Endothelial cell of umbilical vein (primary cell): ENCODE measurements around the gene PDE8B. TPM values are rescaled to one million over a fixed set of nuclear protein-coding genes. Genes with fewer than 3 reads are reported as not detected.

Experiments
- BruUV-seq: library from RNA; stranded (reverse); fragments of 400-500 nt; replicated peaks from 2 replicates; lab custom pipeline; 2021; lab: Mats Ljungman, UMichigan
- CTCF ChIA-PET: fragments of 300-600, 350-600 bp; sonication (Branson Sonifier 250); formaldehyde crosslinking; loops from one replicate; lab custom pipeline; 2021; ENCODE audit warnings: antibody characterized with exemption, inconsistent platforms; lab: Charles Lee
- POLR2A ChIA-PET: fragments of 300-600, 350-600 bp; sonication (Branson Sonifier 250); formaldehyde crosslinking; loops from one replicate; lab custom pipeline; 2021; ENCODE audit warnings: antibody characterized with exemption, inconsistent platforms; lab: Charles Lee
- DNase-seq: peaks from one replicate; pipeline ENCODE4 v3.0.0-alpha.2; 2011; ENCODE audit warnings: low read depth, low spot score
- FAIRE-seq: peaks from 2 replicates; lab custom pipeline; 2011; peaks lifted over from hg19 to GRCh38; lab: Jason Lieb, UNC
- H2AFZ ChIP-seq: 2 replicates; pipeline ENCODE4 v1.6.0; 2012; ENCODE audit warnings: low read depth, low read length, control low read depth, inconsistent platforms
- H3K27ac ChIP-seq: 2 replicates; pipeline ENCODE4 v1.5.1; 2011; ENCODE audit warnings: low read depth, mild to moderate bottlenecking, control low read depth, low read length, moderate library complexity; ENCODE audit not compliant: insufficient read depth
- H3K27me3 ChIP-seq, 2 experiments: 2 replicates each; pipeline versions ENCODE4 v1.6.0 to v1.6.1; 2011; ENCODE audit warnings: low read length in 2 of 2, mixed read lengths in 1 of 2; ENCODE audit not compliant: control insufficient read depth in 2 of 2, insufficient read depth in 2 of 2
- H3K36me3 ChIP-seq, 2 experiments: 2 replicates in 1 of 2; 3 replicates in 1 of 2; pipeline ENCODE4 v1.5.1; 2011; ENCODE audit warnings: low read length in 2 of 2, mild to moderate bottlenecking in 1 of 2, moderate library complexity in 1 of 2; ENCODE audit not compliant: control insufficient read depth in 2 of 2, insufficient read depth in 2 of 2; ENCODE audit errors: extremely low read depth in 1 of 2
- H3K4me1 ChIP-seq: 3 replicates; pipeline ENCODE4 v1.5.1; 2011; ENCODE audit warnings: mild to moderate bottlenecking, low read length; ENCODE audit not compliant: control insufficient read depth, insufficient read depth; ENCODE audit errors: extremely low read depth
- H3K4me2 ChIP-seq: 2 replicates; pipeline ENCODE4 v1.6.1; 2011; ENCODE audit warnings: low read length, control low read depth, mixed read lengths; ENCODE audit not compliant: insufficient read depth
- H3K4me3 ChIP-seq, 3 experiments: fragments of 200-600 bp in 1 of 3; sonication (generic), shearing (Covaris generic) in 1 of 3; replicated peaks in 1 of 3; 2 replicates each; pipeline ENCODE4 v1.5.1; 2011 to 2016; ENCODE audit warnings: control low read depth in 3 of 3, low read length in 3 of 3, mild to moderate bottlenecking in 2 of 3, inconsistent platforms in 1 of 3, low read depth in 1 of 3, moderate library complexity in 1 of 3; ENCODE audit not compliant: insufficient read depth in 1 of 3
- H3K79me2 ChIP-seq: 2 replicates; pipeline ENCODE4 v1.6.0; 2012; ENCODE audit warnings: low read length, inconsistent platforms; ENCODE audit not compliant: control insufficient read depth, insufficient read depth
- H3K9ac ChIP-seq: replicated peaks from 2 replicates; pipeline ENCODE3; 2011; ENCODE audit warnings: low read length, control low read depth; ENCODE audit not compliant: insufficient read depth; ENCODE audit errors: extremely low read depth
- H3K9me1 ChIP-seq: replicated peaks from 3 replicates; pipeline ENCODE4 v1.6.0; 2011; ENCODE audit warnings: mild to moderate bottlenecking, low read length; ENCODE audit not compliant: control insufficient read depth, insufficient read depth; ENCODE audit errors: extremely low read depth
- H3K9me3 ChIP-seq: replicated peaks from 2 replicates; pipeline ENCODE4 v1.5.1; 2012; ENCODE audit warnings: low read length, inconsistent platforms; ENCODE audit not compliant: control insufficient read depth, insufficient read depth
- H4K20me1 ChIP-seq: replicated peaks from 2 replicates; pipeline ENCODE3; 2011; ENCODE audit warnings: mild to moderate bottlenecking, low read length; ENCODE audit not compliant: control insufficient read depth, insufficient read depth; ENCODE audit errors: extremely low read depth
- EZH2 ChIP-seq: IDR thresholded peaks from 2 replicates; pipeline ENCODE4 v1.6.1; 2012; ENCODE audit warnings: borderline replicate concordance, low read depth, mild to moderate bottlenecking, moderate library complexity, low read length, inconsistent platforms; ENCODE audit not compliant: severe bottlenecking
- FOS ChIP-seq: IDR thresholded peaks from 2 replicates; pipeline ENCODE4 v1.6.1; 2011; ENCODE audit warnings: mild to moderate bottlenecking, low read length, moderate library complexity, borderline replicate concordance; ENCODE audit not compliant: insufficient read depth
- GATA2 ChIP-seq: IDR thresholded peaks from 2 replicates; pipeline ENCODE4 v1.7.0; 2011; ENCODE audit warnings: low read depth, mild to moderate bottlenecking, moderate library complexity, mixed read lengths, low read length; ENCODE audit not compliant: insufficient read length, insufficient read depth
- JUN ChIP-seq: IDR thresholded peaks from 2 replicates; pipeline ENCODE4 v1.6.1; 2011; ENCODE audit warnings: borderline replicate concordance, low read depth; ENCODE audit not compliant: insufficient read length, insufficient read depth
- MAX ChIP-seq: IDR thresholded peaks from 2 replicates; pipeline ENCODE4 v1.6.1; 2011; ENCODE audit not compliant: insufficient read depth, insufficient read length
- MYC ChIP-seq: IDR thresholded peaks from one replicate; pipeline ENCODE4 v1.6.1; 2011; ENCODE audit warnings: mild to moderate bottlenecking, low read depth, low read length
- POLR2A ChIP-seq: IDR thresholded peaks from 2 replicates; pipeline ENCODE4 v1.6.1; 2012; ENCODE audit warnings: low read depth, mild to moderate bottlenecking, control low read depth, low read length
- POLR2AphosphoS5 ChIP-seq: IDR thresholded peaks from 2 replicates; pipeline ENCODE4 v1.6.1; 2012; ENCODE audit warnings: low read depth, mild to moderate bottlenecking, control low read depth, low read length, moderate library complexity; ENCODE audit not compliant: insufficient read depth
- dilution Hi-C: fragments of 300-500 bp; cut with MboI; formaldehyde crosslinking; loops from one replicate; pipeline ENCODE4 v1.15.0; 2019; ENCODE audit warnings: low sequenced_read_pairs; ENCODE audit not compliant: extremely low pct_ligation_motif_present
- intact Hi-C: fragments of 100-400 bp; cut with micrococcal nuclease; formaldehyde crosslinking; loops from one replicate; pipeline ENCODE4 v1.10.0; 2022
- polyA plus RNA-seq, 4 experiments: library from polyadenylated mRNA; depleted of rRNA in 3 of 4; stranded (reverse) in 3 of 4; unstranded in 1 of 4; fragments of >200 nt; gene quantifications; 2 replicates each; pipeline versions ENCODE4 v1.2.1 to v1.2.3, GENCODE V29; 2011 to 2012; ENCODE audit warnings: missing spikeins in 1 of 4
- total RNA-seq: library from RNA; stranded (reverse); gene quantifications from 2 replicates; pipeline ENCODE4 v1.2.3, GENCODE V29; 2021
- TF ChIP-seq, protein P1 (sequence below), 2 donors: IDR thresholded peaks; 1 replicate in 1 of 2; 2 replicates in 1 of 2; pipeline ENCODE4 v1.5.1; 2011; ENCODE audit warnings: low read length in 2 of 2, mild to moderate bottlenecking in 2 of 2, moderate library complexity in 2 of 2, control low read depth in 1 of 2, inconsistent platforms in 1 of 2, low read depth in 1 of 2; ENCODE audit not compliant: insufficient read depth in 1 of 2; ENCODE audit errors: extremely low read depth in 1 of 2

Gene PDE8B
- total and polyA plus RNA-seq, 2 donors (not counting 3 experiments of a cell fraction or from before 2014, with no cell fraction given), result not detected

GRCh38 chr5:77266291-77266690, 55.8 kb downstream of the PDE8B start:
- no peak overlapping the region for H3K4me2 ChIP-seq

More at GRCh38 chr5:77266291-77266690, 55.8 kb downstream of the PDE8B start:
- BruUV-seq, result no TSS peak
- Histone ChIP-seq H3K4me1 (no peaks in the 10 kb centered on the region), H3K9me1 (no peaks in the 10 kb centered on the region), H3K36me3 (no peaks in the 10 kb centered on the region), H3K27me3 (no peaks in the 10 kb centered on the region), H3K9ac (no peak overlapping the region), H2AFZ (no peak overlapping the region), H3K9me3 (no peaks in the 10 kb centered on the region), H3K79me2 (no peaks in the 10 kb centered on the region), H4K20me1 (no peaks in the 10 kb centered on the region), H3K4me3 (no peak overlapping the region), H3K27ac (no peak overlapping the region)
- ChIA-PET CTCF (no interaction called here), POLR2A (no interaction called here)
- FAIRE-seq, result no peak
- TF ChIP-seq EZH2, result no peak
- no peak for TF ChIP-seq GATA2
- no peak for TF ChIP-seq MAX
- no peak for TF ChIP-seq MYC
- TF ChIP-seq POLR2AphosphoS5, result no peak
- TF ChIP-seq JUN, result no peak
- TF ChIP-seq FOS, result no peak
- no peak for TF ChIP-seq POLR2A
- TF ChIP-seq, protein P1, sequence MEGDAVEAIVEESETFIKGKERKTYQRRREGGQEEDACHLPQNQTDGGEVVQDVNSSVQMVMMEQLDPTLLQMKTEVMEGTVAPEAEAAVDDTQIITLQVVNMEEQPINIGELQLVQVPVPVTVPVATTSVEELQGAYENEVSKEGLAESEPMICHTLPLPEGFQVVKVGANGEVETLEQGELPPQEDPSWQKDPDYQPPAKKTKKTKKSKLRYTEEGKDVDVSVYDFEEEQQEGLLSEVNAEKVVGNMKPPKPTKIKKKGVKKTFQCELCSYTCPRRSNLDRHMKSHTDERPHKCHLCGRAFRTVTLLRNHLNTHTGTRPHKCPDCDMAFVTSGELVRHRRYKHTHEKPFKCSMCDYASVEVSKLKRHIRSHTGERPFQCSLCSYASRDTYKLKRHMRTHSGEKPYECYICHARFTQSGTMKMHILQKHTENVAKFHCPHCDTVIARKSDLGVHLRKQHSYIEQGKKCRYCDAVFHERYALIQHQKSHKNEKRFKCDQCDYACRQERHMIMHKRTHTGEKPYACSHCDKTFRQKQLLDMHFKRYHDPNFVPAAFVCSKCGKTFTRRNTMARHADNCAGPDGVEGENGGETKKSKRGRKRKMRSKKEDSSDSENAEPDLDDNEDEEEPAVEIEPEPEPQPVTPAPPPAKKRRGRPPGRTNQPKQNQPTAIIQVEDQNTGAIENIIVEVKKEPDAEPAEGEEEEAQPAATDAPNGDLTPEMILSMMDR (IDR thresholded peaks at IDR 0.05; ENCODE audit: extremely low read depth in 1 of 2, insufficient read depth in 1 of 2, low read depth in 1 of 2, low read length in 2 of 2), result no peak
- no peak for DNase-seq
- dilution Hi-C loops (no loop called here), intact Hi-C loops (no loop called here)
